Liver (tissue), 3 donors: ENCODE measurements around the gene VOPP1.
"Not testable (repeated sequence)": the region's sequence is repeated elsewhere in the genome, so short reads cannot be mapped to it uniquely, and the experiment has no call there.

Source experiments
- CTCF ChIP-seq: fragments of 150-350 bp; IDR thresholded peaks from 2 replicates; pipeline ENCODE4 v1.5.1; 2017; ENCODE audit warnings: improper control_type of control experiment, low read depth, low read length; ENCODE audit not compliant: missing input control
- FOXA1 ChIP-seq: IDR thresholded peaks from 2 replicates; pipeline ENCODE4 v1.6.1; 2016; ENCODE audit warnings: antibody characterized with exemption
- GABPA ChIP-seq, 2 donors: IDR thresholded peaks in 1 of 2; conservative IDR thresholded peaks in 1 of 2; 2 replicates each; pipeline ENCODE4 v1.6.1; 2016; ENCODE audit warnings: antibody characterized with exemption in 2 of 2, mild to moderate bottlenecking in 1 of 2, moderate library complexity in 1 of 2
- HNF4G ChIP-seq: IDR thresholded peaks from 2 replicates; pipeline ENCODE4 v1.6.1; 2016; ENCODE audit warnings: antibody characterized with exemption
- JUND ChIP-seq, 2 donors: IDR thresholded peaks; 2 replicates each; pipeline ENCODE4 v1.6.1; 2016; ENCODE audit warnings: antibody characterized with exemption in 2 of 2
- RAD21 ChIP-seq, 2 donors: IDR thresholded peaks; 2 replicates each; pipeline ENCODE4 v1.6.1; 2016; ENCODE audit warnings: antibody characterized with exemption in 2 of 2, mild to moderate bottlenecking in 2 of 2
- SP1 ChIP-seq: IDR thresholded peaks from 2 replicates; pipeline ENCODE4 v1.6.1; 2018; ENCODE audit warnings: antibody characterized with exemption, mild to moderate bottlenecking
- TAF1 ChIP-seq: conservative IDR thresholded peaks from 2 replicates; pipeline ENCODE4 v1.6.1; 2016; ENCODE audit warnings: antibody characterized with exemption, mild to moderate bottlenecking
- YY1 ChIP-seq: IDR thresholded peaks from 2 replicates; pipeline ENCODE4 v1.6.1; 2016; ENCODE audit warnings: antibody characterized with exemption, mild to moderate bottlenecking
- TF ChIP-seq, protein P1 (sequence below): IDR thresholded peaks from 2 replicates; pipeline ENCODE4 v1.6.1; 2016; ENCODE audit warnings: antibody characterized with exemption, mild to moderate bottlenecking
- TF ChIP-seq, protein P2 (sequence below): IDR thresholded peaks from 2 replicates; pipeline ENCODE4 v1.6.1; 2016; ENCODE audit warnings: antibody characterized with exemption
- TF ChIP-seq, protein P3 (sequence below): IDR thresholded peaks from 2 replicates; pipeline ENCODE4 v1.6.1; 2016; ENCODE audit warnings: antibody characterized with exemption
- donor health status: healthy.
- donor health status: healthy.

GRCh38 chr7:55609726-55610125 is 37.4 kb upstream of the VOPP1 start:
- not testable (repeated sequence) for TF ChIP-seq FOXA1; TAF1; SP1; CTCF; RAD21 (IDR thresholded peaks at IDR 0.05); YY1; GABPA (IDR thresholded peaks at IDR 0.05 in 1 of 2, conservative IDR thresholded peaks at IDR 0.05 in 1 of 2); JUND (IDR thresholded peaks at IDR 0.05); HNF4G
- TF ChIP-seq, protein P1, sequence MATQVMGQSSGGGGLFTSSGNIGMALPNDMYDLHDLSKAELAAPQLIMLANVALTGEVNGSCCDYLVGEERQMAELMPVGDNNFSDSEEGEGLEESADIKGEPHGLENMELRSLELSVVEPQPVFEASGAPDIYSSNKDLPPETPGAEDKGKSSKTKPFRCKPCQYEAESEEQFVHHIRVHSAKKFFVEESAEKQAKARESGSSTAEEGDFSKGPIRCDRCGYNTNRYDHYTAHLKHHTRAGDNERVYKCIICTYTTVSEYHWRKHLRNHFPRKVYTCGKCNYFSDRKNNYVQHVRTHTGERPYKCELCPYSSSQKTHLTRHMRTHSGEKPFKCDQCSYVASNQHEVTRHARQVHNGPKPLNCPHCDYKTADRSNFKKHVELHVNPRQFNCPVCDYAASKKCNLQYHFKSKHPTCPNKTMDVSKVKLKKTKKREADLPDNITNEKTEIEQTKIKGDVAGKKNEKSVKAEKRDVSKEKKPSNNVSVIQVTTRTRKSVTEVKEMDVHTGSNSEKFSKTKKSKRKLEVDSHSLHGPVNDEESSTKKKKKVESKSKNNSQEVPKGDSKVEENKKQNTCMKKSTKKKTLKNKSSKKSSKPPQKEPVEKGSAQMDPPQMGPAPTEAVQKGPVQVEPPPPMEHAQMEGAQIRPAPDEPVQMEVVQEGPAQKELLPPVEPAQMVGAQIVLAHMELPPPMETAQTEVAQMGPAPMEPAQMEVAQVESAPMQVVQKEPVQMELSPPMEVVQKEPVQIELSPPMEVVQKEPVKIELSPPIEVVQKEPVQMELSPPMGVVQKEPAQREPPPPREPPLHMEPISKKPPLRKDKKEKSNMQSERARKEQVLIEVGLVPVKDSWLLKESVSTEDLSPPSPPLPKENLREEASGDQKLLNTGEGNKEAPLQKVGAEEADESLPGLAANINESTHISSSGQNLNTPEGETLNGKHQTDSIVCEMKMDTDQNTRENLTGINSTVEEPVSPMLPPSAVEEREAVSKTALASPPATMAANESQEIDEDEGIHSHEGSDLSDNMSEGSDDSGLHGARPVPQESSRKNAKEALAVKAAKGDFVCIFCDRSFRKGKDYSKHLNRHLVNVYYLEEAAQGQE, result not testable (repeated sequence)
- TF ChIP-seq, protein P2, sequence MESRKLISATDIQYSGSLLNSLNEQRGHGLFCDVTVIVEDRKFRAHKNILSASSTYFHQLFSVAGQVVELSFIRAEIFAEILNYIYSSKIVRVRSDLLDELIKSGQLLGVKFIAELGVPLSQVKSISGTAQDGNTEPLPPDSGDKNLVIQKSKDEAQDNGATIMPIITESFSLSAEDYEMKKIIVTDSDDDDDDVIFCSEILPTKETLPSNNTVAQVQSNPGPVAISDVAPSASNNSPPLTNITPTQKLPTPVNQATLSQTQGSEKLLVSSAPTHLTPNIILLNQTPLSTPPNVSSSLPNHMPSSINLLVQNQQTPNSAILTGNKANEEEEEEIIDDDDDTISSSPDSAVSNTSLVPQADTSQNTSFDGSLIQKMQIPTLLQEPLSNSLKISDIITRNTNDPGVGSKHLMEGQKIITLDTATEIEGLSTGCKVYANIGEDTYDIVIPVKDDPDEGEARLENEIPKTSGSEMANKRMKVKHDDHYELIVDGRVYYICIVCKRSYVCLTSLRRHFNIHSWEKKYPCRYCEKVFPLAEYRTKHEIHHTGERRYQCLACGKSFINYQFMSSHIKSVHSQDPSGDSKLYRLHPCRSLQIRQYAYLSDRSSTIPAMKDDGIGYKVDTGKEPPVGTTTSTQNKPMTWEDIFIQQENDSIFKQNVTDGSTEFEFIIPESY, result not testable (repeated sequence)
- TF ChIP-seq, protein P3, sequence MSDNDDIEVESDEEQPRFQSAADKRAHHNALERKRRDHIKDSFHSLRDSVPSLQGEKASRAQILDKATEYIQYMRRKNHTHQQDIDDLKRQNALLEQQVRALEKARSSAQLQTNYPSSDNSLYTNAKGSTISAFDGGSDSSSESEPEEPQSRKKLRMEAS, result not testable (repeated sequence)
